Measurements from ENCODE around the gene SLC38A1. TPM values are rescaled to one million over a fixed set of nuclear protein-coding genes. Genes with fewer than 3 reads are reported as not detected.
"Not testable (repeated sequence)": the region's sequence is repeated elsewhere in the genome, so short reads cannot be mapped to it uniquely, and the experiment has no call there.

Gene SLC38A1
- total RNA-seq, 2 experiments from 2014 or later, result 194 to 207 TPM

DNA sequence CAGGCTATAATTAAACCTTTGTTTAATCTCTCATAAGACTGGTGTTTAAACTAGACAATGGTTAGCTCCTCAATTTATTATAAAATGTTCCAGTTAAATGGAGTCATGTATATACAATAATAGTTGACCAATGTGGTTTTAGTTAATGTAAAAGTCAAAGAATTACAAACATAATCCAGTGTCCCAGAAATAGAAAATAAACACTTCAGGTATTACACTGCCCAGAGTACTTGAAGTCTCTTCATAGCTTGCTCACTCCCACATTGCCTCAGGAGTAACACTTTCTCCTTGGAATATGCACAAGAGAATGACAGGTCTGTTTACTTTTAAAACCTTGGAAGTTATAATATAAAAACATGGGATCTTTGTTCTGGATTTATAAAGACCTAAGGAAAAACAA is 60.5 kb downstream of the SLC38A1 start:
- H3K27ac Mint-ChIP-seq, result no peak overlapping the region
- DNase-seq, result no peak
- POLR2A ChIA-PET, result interaction anchor here (0.7 to 3.4 kb wide), 4 partner anchors 9 to 61 kb away, joined by 3 to 18 read pairs (median 3); partner anchors contain the start of gene SLC38A1

DNA sequence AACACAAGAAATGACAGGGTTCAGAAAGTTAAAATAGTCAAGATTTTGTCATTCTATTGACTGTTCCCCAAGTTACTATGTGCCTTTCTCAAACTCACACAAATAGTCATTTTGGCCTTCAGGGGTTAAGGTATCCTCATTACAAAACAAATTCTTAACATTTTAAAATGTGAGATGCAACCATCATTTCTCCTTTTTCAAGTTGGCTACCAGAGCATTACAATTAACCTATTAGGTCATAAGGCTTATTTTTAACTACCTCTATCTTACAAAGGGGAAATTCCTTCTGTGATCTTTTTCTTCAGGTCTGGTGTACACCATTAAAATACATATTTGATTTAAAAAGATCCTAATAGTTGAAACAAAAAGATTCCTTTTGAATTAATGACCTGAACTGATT is 61.2 kb downstream of the SLC38A1 start:
- Mint-ChIP-seq H3K27ac (peak overlapping the region; percentile 8), H3K27me3 (no peaks in the 10 kb centered on the region), H3K4me1 (peaks cover 39% of the 10 kb centered on the region), H3K36me3 (peaks cover 57% of the 10 kb centered on the region), H3K9me3 (no peaks in the 10 kb centered on the region), H3K4me3 (no peak overlapping the region)
- no peak for ATAC-seq (ENCODE audit: low read depth)
- DNase-seq, result no peak
- POLR2A ChIA-PET, result interaction anchor here (0.7 to 1.4 kb wide), 4 partner anchors 9 to 56 kb away, joined by 3 to 4 read pairs (median 3); no protein-coding TSS in a partner anchor

More for the DNA sequence above, 60.5 kb downstream of the SLC38A1 start:
- H3K9me3 Mint-ChIP-seq, result no peaks in the 10 kb centered on the region
- H3K36me3 Mint-ChIP-seq, result peaks cover 58% of the 10 kb centered on the region
- no peaks in the 10 kb centered on the region for H3K27me3 Mint-ChIP-seq
- ATAC-seq (ENCODE audit: low read depth), result no peak
- H3K4me3 Mint-ChIP-seq, result no peak overlapping the region
- peaks cover 46% of the 10 kb centered on the region for H3K4me1 Mint-ChIP-seq

DNA sequence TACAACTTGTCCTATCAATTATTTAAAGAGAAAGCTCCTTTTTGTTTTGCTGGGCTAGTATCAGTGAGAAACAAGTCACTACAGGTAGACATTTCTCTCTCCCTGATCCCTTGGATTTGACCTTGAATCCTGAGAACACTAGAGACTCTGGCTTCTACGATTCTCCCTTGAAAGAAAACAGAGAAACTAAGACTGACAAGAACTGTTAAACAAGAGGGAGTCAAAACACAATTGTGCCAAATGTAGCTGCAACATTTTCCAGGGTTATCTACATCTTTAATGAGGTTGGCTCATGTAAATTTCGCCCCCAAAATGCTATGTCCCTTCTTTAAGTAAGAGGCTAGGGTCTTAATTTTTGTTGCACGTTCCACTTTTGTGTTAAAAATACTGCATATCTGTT is 62.4 kb downstream of the SLC38A1 start:
- Mint-ChIP-seq H3K27ac (peak overlapping the region; percentile 47), H3K4me1 (peaks cover 28% of the 10 kb centered on the region), H3K36me3 (peaks cover 53% of the 10 kb centered on the region), H3K27me3 (no peaks in the 10 kb centered on the region), H3K4me3 (no peak overlapping the region), H3K9me3 (no peaks in the 10 kb centered on the region)
- ATAC-seq (ENCODE audit: low read depth) (no peak), DNase-seq (no peak)
- POLR2A ChIA-PET, result interaction anchor here (0.7 to 1.4 kb wide), 2 partner anchors 32 to 57 kb away, joined by 4 read pairs; no protein-coding TSS in a partner anchor

GRCh38 chr12:46205294-46205693 is 63.5 kb downstream of the SLC38A1 start:
- DNase-seq (no peak), ATAC-seq (ENCODE audit: low read depth) (no peak)
- Mint-ChIP-seq H3K9me3 (no peaks in the 10 kb centered on the region), H3K4me3 (no peak overlapping the region), H3K36me3 (peaks cover 53% of the 10 kb centered on the region), H3K27me3 (no peaks in the 10 kb centered on the region), H3K4me1 (peaks cover 17% of the 10 kb centered on the region), H3K27ac (no peak overlapping the region)
- POLR2A ChIA-PET, result interaction anchor here (0.6 to 1.7 kb wide), 3 partner anchors 10 to 64 kb away, joined by 3 to 6 read pairs (median 4); partner anchors contain the start of gene SLC38A1

DNA sequence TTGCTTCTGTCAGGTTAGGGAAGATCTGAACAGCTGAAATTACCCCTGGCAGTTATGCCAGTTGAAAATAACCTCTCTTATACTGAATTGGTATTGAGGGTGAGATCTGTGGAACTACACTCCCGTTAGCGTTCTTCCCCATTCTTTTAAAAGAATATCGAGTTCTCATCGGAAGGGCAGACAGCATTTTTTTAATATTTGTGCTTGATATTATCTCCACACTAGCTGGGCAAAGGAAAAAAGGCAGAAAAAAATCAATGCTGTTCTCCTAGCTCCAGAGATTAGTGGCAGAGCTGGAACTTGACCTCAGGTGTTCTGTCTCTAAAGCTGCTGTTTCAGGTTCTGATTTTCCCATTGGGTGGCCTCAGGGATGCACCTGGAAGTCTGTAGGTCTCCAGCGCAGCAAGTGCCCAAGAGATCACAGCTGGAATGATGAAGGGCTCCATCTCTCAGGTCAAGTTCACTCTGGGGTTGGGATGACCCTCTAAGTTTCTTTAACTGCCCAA is 67.5 kb downstream of the SLC38A1 start:
- H3K36me3 Mint-ChIP-seq, result peaks cover 73% of the 10 kb centered on the region
- peaks cover 1% of the 10 kb centered on the region for H3K9me3 Mint-ChIP-seq
- POLR2A ChIA-PET, result no interaction called here
- ATAC-seq (ENCODE audit: low read depth) (no peak), DNase-seq (no peak)
- H3K27ac Mint-ChIP-seq, result no peak overlapping the region
- H3K4me1 Mint-ChIP-seq, result peaks cover 10% of the 10 kb centered on the region
- H3K27me3 Mint-ChIP-seq, result no peaks in the 10 kb centered on the region
- H3K4me3 Mint-ChIP-seq, result no peak overlapping the region

DNA sequence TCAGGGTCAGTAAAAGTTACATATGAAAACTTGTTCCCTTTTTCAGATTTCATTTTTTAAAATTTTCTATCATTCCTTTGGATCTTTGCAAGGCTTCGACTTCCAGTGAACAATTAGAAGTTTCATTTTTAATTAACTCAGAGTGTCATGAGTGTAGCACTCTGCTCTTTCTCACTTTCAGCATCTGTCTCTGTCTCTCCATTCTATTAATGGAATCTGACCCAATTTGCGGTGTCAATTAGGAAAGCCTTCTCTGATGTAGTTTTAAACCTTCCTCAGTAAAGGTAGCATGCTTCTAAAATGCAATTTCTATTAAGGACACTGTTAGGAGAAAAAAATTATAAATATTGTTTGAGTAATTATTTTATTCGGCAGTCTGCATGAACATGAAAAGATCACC is 68.3 kb downstream of the SLC38A1 start:
- Mint-ChIP-seq H3K9me3 (peaks cover 4% of the 10 kb centered on the region), H3K27ac (no peak overlapping the region), H3K36me3 (peaks cover 74% of the 10 kb centered on the region), H3K4me1 (peaks cover 10% of the 10 kb centered on the region), H3K27me3 (no peaks in the 10 kb centered on the region), H3K4me3 (no peak overlapping the region)
- POLR2A ChIA-PET, result interaction anchor here (2.5 kb wide), 1 partner anchor 69 kb away, joined by 15 read pairs; the partner anchor contains the start of gene SLC38A1
- ATAC-seq (ENCODE audit: low read depth) (no peak), DNase-seq (no peak)

DNA sequence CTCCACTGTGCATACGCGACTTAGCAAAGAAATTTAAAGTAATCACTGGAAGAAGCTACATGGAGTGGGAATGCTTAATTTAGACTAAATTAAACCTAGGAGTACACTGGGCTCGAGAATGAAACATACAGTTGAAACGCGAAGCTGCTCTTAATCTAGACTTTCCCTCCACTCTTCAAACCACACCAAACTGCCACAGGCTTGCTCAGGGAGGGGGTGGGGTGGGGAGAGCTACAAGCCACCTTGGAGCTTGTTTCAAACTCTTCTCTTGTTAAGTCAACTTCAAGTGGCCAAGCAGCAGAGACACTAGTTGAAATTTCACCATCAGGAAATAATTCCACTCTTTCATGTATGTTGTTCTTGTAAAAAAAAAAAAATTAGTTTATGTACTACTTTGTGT is 69.9 kb downstream of the SLC38A1 start:
- H3K36me3 Mint-ChIP-seq, result peaks cover 83% of the 10 kb centered on the region
- no peaks in the 10 kb centered on the region for H3K27me3 Mint-ChIP-seq
- H3K27ac Mint-ChIP-seq, result peak overlapping the region; percentile 22
- POLR2A ChIA-PET, result interaction anchor here (0.6 to 2.5 kb wide), 6 partner anchors 9 to 351 kb away, joined by 3 to 15 read pairs (median 5); partner anchors contain the start of gene SLC38A1
- ATAC-seq (ENCODE audit: low read depth) (peak; percentile 47), DNase-seq (no peak)
- peaks cover 5% of the 10 kb centered on the region for H3K9me3 Mint-ChIP-seq
- H3K4me3 Mint-ChIP-seq, result no peak overlapping the region
- peaks cover 10% of the 10 kb centered on the region for H3K4me1 Mint-ChIP-seq

GRCh38 chr12:46197883-46198282 is 71.0 kb downstream of the SLC38A1 start:
- peaks cover 13% of the 10 kb centered on the region for H3K9me3 Mint-ChIP-seq
- peaks cover 86% of the 10 kb centered on the region for H3K36me3 Mint-ChIP-seq
- POLR2A ChIA-PET, result interaction anchor here (0.5 to 2.5 kb wide), 4 partner anchors 10 to 71 kb away, joined by 3 to 15 read pairs (median 4); partner anchors contain the start of gene SLC38A1
- H3K4me3 Mint-ChIP-seq, result no peak overlapping the region
- no peak for DNase-seq
- peaks cover 12% of the 10 kb centered on the region for H3K4me1 Mint-ChIP-seq
- ATAC-seq (ENCODE audit: low read depth), result no peak
- no peaks in the 10 kb centered on the region for H3K27me3 Mint-ChIP-seq
- H3K27ac Mint-ChIP-seq, result no peak overlapping the region

GRCh38 chr12:46190533-46190932 is 78.3 kb downstream of the SLC38A1 start:
- Mint-ChIP-seq H3K36me3 (peaks cover 80% of the 10 kb centered on the region), H3K9me3 (peaks cover 22% of the 10 kb centered on the region)
- POLR2A ChIA-PET; H3K4me1 Mint-ChIP-seq; H3K4me3 Mint-ChIP-seq; H3K27me3 Mint-ChIP-seq; DNase-seq; H3K27ac Mint-ChIP-seq; ATAC-seq (ENCODE audit: low read depth): not testable (repeated sequence)

- H3K36me3 Mint-ChIP-seq, result peaks cover 62% of the 10 kb centered on the region
- ATAC-seq (ENCODE audit: low read depth) (no peak), DNase-seq (no peak)
- peaks cover 15% of the 10 kb centered on the region for H3K9me3 Mint-ChIP-seq
- H3K4me3 Mint-ChIP-seq, result no peak overlapping the region
- POLR2A ChIA-PET, result no interaction called here
- no peaks in the 10 kb centered on the region for H3K27me3 Mint-ChIP-seq
- peaks cover 7% of the 10 kb centered on the region for H3K4me1 Mint-ChIP-seq
- H3K27ac Mint-ChIP-seq, result no peak overlapping the region
Observed at GRCh38 chr12:46188170-46188569, 80.7 kb downstream of the SLC38A1 start.

DNA sequence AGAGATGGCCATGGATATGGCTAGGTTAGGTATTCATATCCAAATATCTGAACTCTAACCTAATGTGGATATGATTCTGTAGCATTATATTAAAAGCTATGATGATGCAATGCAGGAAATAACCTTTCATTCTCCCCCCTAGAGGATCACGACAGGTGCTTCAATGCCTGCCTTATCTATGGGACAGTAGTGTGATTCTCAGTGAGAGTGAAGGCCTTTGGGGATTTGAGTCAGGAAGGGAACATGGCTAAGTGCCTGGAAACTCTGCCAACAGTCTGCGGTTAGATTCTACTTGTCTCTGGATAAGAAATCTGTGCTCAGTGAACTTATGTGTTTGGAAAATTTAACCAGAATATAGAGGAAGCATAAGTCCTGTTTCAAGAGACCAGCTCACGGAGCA is 81.8 kb downstream of the SLC38A1 start:
- POLR2A ChIA-PET, result interaction anchor here (1.2 kb wide), 1 partner anchor 82 kb away, joined by 5 read pairs; the partner anchor contains the start of gene SLC38A1
- ATAC-seq (ENCODE audit: low read depth), result no peak
- Mint-ChIP-seq H3K4me1 (peaks cover 6% of the 10 kb centered on the region), H3K27me3 (no peaks in the 10 kb centered on the region), H3K27ac (no peak overlapping the region), H3K4me3 (no peak overlapping the region), H3K36me3 (peaks cover 50% of the 10 kb centered on the region), H3K9me3 (peaks cover 8% of the 10 kb centered on the region)
- no peak for DNase-seq

DNA sequence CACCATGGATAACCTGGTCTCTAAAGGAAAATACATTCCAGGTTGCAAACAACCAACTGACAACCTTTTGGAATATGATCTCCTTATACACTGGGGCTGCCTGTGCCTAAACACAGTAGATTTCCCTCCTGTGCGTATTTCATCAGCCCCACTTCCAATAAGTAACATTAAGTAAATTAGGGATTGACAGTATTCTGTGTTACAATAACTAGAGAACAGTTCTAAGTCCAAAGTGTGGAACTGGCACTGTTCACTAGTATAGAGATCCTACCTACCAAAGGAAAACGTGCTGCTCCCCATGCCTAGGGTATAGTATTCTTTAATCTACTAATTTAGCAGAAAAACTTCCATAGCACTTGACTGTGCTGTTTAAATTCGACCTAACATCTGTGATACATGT is 82.8 kb downstream of the SLC38A1 start:
- ATAC-seq (ENCODE audit: low read depth), result no peak
- H3K27ac Mint-ChIP-seq, result no peak overlapping the region
- peaks cover 2% of the 10 kb centered on the region for H3K9me3 Mint-ChIP-seq
- no peaks in the 10 kb centered on the region for H3K27me3 Mint-ChIP-seq
- no peak for DNase-seq
- POLR2A ChIA-PET, result interaction anchor here (1.2 kb wide), 1 partner anchor 83 kb away, joined by 5 read pairs; the partner anchor contains the start of gene SLC38A1
- peaks cover 41% of the 10 kb centered on the region for H3K36me3 Mint-ChIP-seq
- peaks cover 1% of the 10 kb centered on the region for H3K4me1 Mint-ChIP-seq
- no peak overlapping the region for H3K4me3 Mint-ChIP-seq

DNA sequence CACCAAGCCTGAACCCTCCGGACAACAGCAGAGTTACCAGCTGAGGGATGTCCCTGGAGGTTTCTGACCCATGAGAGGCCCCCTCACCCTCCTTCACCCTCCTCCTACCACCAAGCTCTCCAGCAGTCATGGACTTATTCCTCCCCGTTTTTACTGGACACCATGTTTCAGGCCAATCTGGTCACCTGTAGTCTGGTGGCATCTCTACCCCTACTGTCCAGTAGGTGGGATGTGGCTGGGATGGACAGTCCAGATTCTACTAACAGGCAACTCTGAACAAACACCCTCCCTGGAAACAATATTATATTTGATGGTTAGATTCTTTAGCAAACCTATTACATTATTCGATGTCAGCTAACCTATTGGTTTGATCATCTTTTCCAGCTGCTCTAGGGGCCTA is 83.2 kb downstream of the SLC38A1 start:
- POLR2A ChIA-PET, result no interaction called here
- DNase-seq (no peak), ATAC-seq (ENCODE audit: low read depth) (no peak)
- Mint-ChIP-seq H3K4me3 (no peak overlapping the region), H3K4me1 (peaks cover 1% of the 10 kb centered on the region), H3K27me3 (no peaks in the 10 kb centered on the region), H3K27ac (no peak overlapping the region), H3K36me3 (peaks cover 37% of the 10 kb centered on the region), H3K9me3 (peaks cover 2% of the 10 kb centered on the region)
